IPS-NIHi11 (cell line): ENCODE measurements around the gene SRRM2.
"Not testable (repeated sequence)": the region's sequence is repeated elsewhere in the genome, so short reads cannot be mapped to it uniquely, and the experiment has no call there.

Experiments used
- DNase-seq: peaks from one replicate; pipeline ENCODE4 v3.0.0; 2012; ENCODE audit warnings: mixed read lengths, low spot score

Gene SRRM2

DNA sequence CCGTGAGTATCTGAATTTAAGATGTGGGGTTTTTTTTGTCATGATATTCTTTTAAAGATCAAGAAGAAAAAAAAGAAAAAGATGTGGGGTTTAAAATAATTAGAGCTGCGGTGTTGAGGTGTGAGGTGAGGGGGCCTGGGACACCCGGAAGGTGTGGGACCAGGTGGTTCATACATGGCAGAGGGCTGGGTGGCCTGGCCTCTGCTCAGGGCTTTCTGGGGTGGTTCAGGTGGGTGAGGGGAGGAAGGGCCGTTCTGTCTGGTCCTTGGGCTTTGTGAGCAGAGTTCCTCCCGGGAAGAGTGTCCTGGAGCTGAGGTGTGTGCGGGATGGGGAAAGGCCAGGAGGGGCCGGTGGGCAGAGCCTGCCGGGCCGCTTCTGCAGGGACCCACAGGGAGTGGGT is 37.4 kb upstream of the SRRM2 start:
- peak; percentile 35 for DNase-seq

DNA sequence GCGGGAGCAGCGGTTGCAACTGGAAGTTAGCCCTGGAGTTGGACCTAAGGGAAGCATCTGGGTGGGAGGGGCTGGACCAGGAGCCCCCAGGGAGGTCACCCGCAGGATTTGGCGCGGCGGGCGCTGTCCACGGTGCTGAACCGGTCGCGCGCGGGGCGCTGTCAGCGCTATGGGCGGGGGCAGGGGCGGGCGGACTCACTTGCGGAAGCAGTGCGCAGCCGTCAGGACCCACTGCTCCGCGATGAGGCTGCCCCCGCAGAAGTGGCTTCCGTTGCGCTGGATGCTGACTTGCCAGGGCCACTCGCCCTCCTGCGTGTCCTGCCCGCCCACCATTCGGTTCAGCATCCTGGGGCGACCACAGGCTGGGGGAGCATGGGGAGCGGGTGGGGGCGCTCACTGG is 36.9 kb upstream of the SRRM2 start:
- peak; percentile 89 for DNase-seq

DNA sequence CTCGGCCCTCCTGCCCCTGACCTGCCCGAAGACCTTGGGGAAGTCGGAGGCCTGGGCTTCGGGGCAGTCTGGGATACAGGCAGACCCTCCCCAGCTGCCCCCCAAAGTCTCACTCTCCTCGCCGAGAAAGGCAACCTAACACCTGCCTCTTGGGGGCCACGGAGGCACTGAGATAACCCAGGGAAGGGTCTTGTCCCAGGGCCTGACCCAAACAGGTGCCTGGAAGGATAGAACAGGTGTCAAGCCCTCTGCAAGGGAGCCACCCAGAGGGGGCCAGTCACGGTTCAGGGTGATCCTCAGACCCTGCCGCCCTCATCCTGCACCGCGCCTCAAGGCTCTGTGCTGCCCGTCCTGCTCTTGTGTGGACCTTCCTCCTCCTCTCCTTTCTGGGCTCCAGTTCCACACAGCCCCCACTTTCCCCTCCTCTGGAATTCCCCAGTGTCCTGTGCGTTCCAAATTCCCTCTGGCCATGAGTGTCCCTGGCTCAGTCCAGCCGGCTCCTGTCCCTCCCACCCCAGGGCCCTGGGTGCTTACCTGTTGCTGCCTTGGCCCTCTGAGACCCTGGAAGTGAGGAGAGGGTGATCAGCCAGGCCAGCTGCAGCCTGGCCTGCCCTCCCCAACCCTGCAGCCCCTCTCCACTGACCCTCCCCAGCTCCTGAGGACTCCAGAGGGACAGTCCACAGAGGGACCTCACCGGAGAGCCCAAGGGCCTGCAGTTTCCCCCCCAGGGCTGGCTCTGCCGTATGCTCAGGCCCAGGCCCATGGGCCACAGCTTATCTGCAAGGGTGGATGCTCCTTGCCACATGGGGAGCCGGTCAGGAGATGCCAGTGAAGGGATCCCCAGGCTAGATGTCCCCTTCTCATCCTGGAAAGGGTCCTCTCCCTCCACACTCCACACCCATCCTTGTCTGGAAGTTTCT is 36.2 kb upstream of the SRRM2 start:
- no peak for DNase-seq

DNA sequence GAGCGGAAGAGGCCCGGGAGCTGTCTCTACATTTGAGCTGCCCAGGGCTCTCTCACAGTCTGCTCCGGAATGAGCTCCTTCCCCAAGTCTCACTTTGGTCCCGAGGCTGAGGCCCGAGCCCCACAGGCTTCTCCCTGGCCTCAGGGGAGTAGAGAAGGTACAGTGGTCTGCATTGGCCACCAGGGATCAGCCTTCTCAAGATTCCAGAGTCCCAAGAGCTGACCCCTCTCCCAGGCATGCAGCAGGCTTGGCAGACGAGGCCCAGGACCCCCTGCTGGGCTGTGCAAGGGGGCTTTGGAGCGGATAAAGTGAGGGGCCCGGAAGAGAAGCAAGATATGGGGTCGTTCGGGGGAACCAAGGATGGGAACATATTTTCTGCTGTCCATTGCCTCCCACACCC is 35.5 kb upstream of the SRRM2 start:
- DNase-seq, result peak; percentile 22

DNA sequence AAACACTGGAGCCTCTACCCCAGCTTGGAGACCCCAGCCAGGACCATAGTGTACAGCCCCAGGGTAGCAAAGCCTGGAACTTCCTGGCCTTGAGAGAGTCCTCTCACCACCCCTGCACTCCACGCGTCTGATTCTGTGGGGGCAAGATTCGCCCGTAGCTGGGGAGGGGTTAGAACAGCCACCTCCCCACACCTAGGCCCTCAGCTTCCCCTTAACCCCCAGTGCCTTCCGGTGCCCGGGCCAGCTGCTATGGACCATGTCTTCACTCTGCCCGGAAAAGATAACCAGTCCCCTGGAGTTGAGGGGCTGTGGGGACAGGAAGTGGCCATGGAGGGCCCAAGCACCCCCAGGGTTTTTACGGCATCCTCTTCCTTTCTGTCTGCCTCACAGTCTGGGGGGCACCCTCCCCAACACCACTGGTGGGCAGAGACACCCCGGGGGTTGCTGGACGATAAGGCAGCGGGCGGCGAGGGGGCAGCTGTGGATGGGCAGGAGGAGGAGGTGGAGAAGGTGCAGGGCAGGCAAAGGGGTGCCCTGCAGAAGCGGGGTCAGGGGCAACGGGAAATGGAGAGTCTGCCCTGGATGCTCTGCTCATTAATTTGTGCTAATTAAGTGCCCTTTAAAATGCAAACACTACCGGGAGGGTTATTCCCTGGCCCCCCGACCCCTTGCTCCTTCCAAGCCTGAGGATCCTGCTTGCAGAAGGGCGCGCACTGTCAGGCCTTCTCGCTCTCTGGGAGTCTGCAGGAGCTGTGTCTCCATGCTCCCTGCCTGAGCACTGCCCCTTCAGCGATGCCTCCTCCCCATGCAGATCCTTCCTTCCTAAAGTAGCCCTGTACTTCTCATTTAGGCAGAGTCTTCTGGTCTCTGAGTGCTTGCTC is 34.8 kb upstream of the SRRM2 start:
- no peak for DNase-seq

DNA sequence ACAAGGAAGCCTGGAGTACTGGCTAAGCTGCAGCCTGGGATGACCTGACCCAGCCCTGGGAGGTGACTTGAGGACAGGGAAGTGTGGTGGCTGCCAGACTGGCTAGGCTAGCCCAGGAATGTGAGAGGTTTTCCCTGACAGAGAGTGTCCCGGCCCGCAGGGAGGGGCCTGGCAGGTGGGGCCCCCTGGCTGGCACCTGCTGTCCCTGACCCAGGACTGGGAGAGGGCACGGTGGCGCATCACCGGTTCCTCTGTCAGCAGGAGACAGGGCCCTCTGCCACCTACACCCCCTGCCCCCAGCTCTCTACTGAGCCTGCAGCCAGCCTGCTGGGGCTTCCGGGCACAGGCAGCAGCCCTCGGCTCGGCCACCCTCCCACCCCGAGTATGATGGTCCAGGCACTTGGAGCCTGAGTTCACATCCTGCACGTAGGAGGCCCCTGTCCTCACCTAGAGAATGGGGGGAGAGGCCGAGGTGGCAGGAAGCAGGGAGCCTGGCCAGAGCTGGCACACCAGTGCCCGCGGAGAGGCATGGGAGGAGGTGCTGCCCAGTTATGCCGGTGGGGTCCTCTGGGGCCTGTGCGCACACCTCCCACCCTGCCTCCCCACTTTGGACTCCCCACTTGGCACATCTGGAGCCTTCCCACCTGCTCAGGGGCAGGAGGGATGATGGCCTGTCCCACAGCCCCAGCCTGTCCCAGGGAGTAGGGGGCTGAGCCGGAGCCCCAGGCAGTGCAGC is 32.9 kb upstream of the SRRM2 start:
- no peak for DNase-seq

DNA sequence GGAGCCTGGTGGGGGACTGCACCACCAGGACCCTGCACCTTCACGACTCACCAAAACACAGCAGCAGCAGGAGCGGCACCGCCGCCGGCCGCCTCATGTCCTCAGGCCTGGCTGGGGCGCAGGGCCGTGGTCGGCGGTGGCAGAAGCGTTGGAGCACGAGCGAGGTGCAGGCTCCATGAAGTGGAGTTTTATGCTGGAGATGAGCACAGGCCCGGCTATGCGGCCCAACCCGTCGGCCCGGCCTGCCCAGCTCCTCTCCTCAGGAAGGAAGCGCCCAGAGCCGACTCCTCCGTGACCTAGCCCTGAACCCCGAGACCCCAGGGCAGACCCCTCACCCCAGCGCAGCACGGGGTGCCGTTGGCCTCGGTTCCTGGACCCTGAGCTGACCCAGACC is 32.4 kb upstream of the SRRM2 start, which contains the start of gene PRSS27:
Gene PRSS27, minus strand, starts transcription at position 161 of the 394 bp plus-strand sequence. Its CDS starts 64 bp downstream, at position 97.
- no peak for DNase-seq

DNA sequence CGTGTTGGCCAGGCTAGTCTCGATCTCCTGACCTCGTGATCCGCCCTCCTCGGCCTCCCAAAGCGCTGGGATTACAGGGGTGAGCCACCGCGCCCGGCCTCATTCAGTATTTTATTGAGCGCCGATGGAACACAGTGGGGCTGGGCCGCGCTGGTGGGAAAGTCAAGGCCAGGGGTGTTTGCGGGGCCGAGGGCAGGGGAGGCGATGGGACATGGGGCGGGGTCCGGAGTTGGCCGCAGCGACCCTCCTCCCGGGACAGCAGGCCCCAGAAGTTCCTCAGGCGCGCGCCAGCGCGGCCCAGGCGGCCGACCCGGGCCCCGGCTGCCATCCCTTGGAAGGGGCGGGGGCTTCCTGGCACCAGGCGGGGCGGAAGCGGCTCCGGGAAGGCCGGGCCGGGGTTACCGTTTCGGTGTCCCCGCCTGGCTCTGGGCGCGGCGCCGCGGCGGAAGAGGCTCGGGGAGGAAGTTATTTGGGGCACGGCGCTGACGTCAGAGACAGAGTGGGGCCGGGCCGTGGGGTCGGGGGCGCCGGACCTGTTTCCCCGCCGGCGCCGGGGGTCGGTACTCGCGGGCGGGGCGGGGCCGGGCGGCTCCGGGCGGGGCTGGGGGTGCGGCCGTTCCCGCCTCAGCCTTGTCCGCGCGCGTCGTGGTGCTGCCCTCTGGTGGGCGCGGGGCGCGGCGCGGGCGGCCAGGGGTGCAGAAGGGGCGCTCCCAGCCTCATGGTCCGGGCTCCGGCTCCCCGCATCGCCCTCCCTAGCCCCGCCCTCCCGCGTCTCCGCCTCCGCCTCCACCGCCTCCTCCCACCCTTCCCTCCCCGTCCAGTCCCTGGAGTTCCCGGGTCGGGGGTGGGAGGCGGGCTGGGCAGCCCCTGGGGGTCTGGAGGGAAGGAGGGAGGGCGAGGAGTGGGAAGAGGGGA is 31.5 kb upstream of the SRRM2 start:
- DNase-seq, result peak; percentile 96

DNA sequence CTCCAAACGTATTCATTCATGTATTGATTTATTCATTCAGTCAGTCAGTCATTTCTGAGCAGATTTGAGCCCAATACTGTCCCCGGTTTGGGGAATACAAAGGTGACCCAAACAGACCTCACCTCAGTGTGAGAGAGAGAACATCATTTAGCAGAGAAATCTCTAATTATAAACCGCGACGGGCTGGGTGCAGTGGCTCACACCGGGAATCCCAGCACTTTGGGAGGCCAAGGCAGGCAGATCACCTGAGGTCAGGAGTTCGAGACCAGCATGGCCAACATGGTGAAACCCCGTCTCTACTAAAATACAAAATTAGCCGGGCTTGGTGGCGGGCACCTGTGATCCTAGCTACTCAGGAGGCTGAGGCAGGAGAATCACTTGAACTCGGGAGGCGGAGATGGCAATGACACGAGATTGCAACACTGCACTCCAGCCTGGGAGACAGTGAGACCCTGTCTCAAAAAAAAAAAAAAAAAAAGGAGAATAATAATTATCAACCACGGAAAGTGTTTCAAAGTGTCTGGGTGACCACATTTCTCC is 30.7 kb upstream of the SRRM2 start:
- not testable (repeated sequence) for DNase-seq

DNA sequence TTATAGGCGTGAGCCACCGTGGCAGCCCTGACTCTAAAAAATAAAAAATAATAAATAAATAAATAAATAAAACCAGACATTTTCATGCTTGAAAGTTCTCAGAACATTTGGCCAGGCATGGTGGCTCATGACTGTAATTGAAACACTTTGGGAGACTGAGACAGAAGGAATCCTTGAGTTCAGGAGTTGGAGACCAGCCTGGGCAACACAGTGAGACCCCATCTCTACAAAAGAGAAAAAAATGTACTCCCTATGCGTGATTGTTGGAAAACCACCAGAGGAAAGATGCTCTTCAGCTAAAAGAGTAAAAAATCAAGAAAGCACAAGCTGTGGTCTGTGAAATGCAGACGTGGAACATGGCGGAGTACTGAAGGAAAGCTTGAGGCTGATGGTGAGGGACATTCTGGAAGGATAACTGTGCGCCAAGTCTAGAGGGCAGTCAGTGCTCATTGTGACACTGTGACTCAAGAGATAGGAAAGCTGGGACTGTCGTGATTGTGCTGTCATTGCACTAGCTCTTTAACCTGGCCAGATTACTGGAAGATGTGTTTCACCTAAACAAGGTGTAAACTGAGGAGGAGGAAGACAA is 28.3 kb upstream of the SRRM2 start:
- DNase-seq, result no peak

DNA sequence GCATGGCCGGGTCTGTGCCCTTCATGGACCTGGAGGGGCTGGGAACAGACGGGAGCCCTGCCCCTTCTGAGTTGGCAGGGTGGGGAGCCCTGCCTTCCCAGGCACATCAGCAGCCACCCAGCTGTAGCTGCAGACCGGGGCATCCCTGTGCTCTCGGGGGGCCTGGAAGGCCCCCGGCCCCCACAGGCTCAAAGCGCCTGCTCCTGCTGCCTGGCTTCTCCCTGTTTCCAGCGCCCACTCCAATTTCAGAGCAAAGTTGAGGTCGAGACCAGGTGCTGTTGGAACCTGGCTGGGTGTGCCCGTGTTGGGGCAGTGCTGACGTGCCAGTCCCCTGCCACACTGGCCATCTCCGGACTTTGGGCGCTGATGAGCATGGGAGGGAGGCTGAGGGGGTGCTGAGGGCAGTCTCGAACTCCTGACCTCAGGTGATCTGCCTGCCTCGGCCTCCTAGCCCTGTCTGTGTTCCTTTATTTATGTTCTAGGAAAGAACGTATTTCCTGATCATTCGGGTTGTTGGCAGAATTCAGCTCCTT is 27.6 kb upstream of the SRRM2 start:
- no peak for DNase-seq

DNA sequence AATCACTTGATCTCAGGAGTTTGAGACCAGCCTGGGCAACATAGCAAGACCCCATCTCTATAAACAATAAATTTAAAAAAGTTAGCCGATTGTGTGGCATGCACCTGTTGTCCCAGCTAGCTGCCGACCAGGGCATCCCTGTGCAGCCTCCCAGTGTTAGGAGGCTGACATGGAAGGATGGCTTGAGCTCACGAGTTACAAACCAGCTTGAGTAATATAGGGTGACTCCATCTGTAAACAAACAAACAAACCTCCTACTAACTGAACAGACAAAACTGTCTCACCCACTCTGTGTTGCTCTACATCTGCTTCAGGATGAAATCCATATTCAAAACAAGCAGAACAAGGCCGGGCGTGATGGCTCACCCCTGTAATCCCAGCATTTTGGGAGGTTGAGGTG is 25.5 kb upstream of the SRRM2 start:
- no peak for DNase-seq

DNA sequence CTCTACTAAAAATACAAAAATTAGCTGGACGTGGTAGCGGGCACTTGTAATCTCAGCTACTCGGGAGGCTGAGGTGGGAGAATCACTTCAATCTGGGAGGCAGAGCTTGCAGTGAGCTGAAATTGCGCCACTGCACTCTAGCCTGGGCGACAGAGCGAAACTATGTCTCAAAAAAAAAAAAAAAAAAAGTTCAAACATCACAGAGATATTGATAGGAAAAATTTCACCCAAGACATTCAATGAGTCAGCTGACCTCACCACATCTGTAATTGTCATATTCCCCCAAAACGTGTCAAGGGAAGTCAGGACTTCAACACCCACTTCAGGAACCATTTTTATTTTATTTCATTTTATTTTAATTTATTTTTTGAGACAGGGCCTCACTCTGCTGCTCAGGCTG is 24.4 kb upstream of the SRRM2 start:
- no peak for DNase-seq

DNA sequence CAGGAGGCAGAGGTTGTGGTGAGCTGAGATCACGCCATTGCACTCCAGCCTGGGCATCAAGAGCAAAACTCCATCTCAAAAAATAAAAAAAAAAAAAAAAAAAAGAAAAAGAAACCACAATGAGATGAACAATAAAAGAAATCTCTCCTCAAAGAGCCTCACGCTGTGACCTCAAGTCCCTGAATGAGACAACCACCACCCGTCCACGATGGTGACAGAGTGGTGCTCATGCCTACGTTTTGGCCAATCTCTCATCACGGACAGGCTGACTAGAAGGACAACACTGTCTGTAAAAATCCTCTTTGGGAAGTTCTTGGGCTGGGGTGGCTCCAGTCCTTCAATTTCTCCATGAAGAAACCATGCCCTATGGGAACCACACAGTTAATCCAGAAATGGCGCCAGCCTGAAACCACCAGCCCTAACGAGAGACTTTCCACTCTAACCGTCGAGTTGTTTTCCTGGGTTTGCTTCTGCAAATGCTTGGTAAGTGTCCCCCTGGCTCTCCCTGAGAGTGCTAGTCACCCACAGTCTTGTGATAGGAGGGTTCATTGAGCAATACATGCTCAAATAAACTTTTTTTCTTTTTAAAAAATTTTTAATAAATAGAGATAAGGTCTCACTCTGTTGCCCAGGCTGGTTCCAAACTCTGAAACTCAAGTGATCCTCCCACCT is 17.5 kb upstream of the SRRM2 start:
- no peak for DNase-seq

DNA sequence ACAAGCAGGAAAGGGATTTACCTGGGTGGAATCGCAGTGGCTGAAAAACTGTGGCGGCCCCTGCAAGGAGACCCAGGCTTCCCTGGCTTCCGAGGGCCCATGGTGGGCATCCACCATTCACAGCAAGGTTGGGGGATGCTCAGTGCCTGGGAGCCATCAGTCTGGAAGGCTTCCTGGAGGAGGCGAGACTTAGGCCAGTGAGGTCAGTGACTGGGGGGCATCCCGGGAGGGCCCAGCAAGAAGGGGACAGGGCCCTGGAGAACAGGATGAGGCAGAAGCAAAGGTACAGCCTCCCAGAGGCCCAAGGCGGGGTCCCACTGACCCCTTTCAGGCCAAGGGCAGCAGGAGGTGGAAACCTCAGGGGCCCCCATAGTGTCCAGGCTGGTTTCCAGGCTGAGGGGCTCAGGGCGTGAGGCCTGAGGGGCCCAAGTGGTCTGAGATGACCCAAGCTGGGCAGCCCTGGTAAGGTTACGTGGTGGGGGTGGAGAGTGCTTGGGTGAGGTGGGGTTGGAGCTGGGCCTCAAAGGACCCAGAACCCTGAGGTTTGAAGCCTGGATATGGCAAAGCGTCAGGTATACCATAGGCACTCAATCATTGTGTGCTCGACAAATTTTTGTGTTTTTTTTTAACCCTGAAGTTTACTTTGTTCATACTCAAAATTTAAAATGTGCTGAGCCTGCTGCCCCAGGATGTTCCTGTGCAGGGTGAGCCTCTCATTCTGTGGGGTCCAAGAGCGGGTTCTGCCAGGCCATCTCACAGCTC is 15.8 kb upstream of the SRRM2 start:
- no peak for DNase-seq

DNA sequence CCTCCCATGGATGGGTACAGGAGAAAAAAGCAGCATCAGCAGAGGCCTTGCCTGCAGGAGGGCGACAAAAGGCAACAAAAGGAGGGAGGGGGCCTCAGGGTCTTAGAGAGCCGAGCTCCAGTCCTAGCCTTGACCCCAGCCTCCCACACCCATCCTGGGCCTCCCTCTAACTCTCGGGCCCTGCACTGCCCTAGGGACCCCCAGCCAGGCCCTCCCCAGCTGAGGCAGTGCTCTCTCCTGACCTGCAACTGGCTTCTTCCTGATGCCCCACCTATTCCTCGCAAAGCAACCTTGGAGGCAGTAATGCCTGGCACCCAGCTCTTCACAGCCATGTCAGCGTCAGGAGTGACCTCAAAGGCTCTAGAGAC is 15.2 kb upstream of the SRRM2 start:
- DNase-seq, result peak; percentile 58

DNA sequence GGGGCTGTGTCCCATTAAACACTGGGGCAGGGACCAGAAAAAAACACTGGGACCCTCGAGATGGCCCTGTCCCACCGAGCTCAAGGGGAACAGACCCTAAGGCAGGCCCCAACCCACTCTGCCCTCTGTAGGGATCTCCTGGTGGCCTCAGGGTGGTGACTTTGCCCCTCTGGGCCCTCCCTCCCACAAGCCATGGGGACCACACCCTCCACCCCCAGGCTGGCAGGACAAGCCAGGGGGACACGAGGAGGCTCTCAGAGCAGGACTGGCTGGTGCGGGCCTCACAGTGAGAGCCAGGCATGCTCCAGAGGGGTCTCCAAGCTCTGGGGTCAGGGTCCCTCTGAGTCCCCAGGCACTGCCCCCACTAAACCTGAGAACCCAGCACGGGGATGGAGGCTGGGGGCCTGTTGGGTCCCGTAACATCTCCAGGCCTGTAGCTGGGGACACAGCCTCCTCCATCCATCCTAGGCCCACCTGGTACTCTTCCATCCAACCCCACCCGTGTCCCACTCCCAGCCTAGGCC is 14.5 kb upstream of the SRRM2 start:
- no peak for DNase-seq

DNA sequence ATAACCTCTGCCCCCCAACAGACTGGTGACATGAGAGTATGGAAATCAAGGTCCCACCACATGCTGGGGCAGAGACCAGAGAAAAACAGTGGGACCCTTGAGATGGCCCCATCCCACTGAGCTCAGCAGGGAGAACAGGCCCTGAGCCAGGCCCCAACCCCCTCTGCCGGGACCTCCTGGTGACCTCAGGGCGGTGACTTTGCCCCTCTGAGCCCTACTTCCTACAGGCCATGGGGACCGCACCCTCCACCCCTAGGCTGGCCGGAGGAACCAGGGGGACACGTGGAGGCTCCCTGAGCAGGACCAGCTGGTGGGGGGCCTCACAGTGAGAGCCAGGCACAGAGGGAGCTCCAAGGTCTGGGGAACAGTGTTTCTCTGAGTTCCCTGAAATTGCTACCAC is 13.8 kb upstream of the SRRM2 start:
- DNase-seq, result no peak
